ENCODE measurements around the gene NPDC1. TPM values are rescaled to one million over a fixed set of nuclear protein-coding genes. Genes with fewer than 3 reads are reported as not detected.
"Not testable (repeated sequence)": the region's sequence is repeated elsewhere in the genome, so short reads cannot be mapped to it uniquely, and the experiment has no call there.

The NPDC1 gene
- total RNA-seq, 1 donor from 2014 or later, result 124 TPM

DNA sequence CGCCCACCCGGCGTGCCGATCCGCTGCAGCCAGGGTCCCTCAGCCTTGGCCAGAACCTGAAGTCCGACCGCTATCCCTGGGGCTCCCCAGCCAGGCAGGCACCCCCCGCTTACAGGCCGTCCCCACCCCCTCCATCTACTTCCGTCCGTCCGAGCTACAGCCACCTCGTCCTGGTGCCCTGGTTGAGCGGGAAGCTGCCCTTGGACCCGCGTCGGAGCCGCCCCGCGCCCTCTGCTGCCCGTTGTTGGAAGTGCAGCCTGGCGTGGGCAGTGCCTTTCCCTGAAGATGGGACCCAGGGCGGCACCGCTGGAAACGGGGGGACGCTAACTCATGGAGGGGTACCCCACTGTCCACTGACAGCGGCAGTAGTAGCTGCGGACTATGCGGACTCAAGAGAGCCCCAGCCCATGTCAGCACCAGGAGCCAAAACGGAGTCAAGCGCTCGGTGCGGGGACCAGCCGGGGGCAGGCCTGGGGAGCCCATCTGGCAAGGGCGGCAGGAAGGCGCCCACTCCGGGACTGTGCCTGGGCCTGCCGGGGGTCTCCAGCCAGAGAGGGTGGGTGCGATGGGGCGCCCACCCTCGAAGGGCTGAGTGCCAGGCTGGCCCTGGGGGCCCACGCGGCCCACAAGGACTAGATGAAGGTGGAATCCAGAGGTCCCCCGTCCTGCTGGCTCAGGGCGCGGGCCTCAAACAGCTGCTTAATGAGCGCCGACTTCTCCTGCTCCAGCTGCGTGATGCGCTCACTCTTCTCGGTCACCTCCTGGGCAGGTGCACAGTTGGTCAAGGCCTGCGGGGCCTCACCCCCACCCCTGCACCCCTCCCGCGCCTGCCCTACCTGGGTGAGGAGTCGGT, 18.3 kb upstream of the NPDC1 start:
- H3K4me1 ChIP-seq, result peaks cover 7% of the 10 kb centered on the region
- H3K4me3 ChIP-seq, result no peak overlapping the region
- H3K36me3 ChIP-seq, result no peaks in the 10 kb centered on the region
- intact Hi-C loops (cut with DNase I), result no loop called here
- H3K27me3 ChIP-seq (ENCODE audit: low read depth), result peaks cover 8% of the 10 kb centered on the region
- DNase-seq, result peak; percentile 85
- no peaks in the 10 kb centered on the region for H3K9me3 ChIP-seq
- TF ChIP-seq, protein P1, sequence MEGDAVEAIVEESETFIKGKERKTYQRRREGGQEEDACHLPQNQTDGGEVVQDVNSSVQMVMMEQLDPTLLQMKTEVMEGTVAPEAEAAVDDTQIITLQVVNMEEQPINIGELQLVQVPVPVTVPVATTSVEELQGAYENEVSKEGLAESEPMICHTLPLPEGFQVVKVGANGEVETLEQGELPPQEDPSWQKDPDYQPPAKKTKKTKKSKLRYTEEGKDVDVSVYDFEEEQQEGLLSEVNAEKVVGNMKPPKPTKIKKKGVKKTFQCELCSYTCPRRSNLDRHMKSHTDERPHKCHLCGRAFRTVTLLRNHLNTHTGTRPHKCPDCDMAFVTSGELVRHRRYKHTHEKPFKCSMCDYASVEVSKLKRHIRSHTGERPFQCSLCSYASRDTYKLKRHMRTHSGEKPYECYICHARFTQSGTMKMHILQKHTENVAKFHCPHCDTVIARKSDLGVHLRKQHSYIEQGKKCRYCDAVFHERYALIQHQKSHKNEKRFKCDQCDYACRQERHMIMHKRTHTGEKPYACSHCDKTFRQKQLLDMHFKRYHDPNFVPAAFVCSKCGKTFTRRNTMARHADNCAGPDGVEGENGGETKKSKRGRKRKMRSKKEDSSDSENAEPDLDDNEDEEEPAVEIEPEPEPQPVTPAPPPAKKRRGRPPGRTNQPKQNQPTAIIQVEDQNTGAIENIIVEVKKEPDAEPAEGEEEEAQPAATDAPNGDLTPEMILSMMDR (IDR thresholded peaks at IDR 0.05), result peak; percentile 96
- peak; percentile 75 to 77 for ATAC-seq
- no peak overlapping the region for H3K27ac ChIP-seq

DNA sequence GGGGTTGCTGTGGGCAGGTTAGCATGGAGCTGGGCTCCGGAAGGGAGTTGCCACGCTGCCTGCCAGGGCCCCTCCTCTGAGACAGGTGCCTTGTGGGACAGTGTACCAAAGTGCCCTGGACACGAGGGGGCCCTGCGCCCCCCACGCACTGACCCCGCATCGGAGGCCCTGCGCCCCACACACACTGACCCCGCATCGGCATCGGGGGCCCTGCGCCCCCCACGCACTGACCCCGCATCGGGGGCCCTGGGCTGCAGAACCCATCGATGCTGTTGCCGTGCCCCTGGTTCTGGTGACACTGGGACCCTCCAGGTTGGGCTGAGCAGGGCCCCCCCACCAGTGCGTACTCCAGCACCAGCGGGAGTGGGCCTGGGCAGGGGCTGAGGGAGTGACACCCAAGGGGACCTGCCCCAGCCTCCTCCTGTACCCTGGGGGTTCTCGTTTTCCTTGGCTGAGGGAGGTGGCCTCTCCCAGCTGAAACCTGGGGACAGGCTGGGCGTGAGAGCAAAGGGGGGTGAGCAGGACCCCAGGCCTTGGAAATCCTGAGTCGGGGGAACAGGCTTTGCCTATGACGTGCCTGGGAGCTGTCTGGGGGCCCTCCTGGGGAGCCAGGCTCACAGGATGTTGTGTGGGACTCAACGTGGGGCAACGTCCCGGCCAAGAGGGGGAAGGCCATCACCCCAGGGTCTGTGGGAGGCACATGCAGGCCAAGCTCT, 17.5 kb upstream of the NPDC1 start:
- DNase-seq (no peak), ATAC-seq (no peak)
- H3K36me3 ChIP-seq, result no peaks in the 10 kb centered on the region
- TF ChIP-seq, protein P1 (IDR thresholded peaks at IDR 0.05), result no peak
- H3K4me3 ChIP-seq, result no peak overlapping the region
- H3K9me3 ChIP-seq, result no peaks in the 10 kb centered on the region
- intact Hi-C loops (cut with DNase I), result no loop called here
- H3K27me3 ChIP-seq (ENCODE audit: low read depth), result peaks cover under 1% of the 10 kb centered on the region
- peaks cover 7% of the 10 kb centered on the region for H3K4me1 ChIP-seq
- H3K27ac ChIP-seq, result no peak overlapping the region

DNA sequence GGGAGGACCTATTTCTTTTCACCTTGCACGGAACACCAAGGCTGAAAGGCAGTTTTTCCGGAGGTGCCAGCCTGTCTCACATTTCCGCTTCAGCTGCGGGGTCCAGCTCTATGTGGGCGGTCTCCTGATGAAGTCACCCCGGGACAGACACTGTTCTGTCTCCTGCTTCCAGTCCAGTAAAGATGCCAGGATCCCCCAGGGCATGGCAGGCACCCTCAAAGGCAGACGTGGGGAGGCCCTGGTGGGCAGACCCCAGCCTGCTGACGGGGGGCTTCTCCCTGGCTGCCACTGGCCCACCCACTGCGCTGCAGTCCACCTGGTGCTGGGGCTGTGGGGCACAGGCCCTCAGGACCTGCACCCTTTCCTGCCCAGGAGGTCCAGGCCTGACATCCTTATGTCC, 16.8 kb upstream of the NPDC1 start:
- H3K4me1 ChIP-seq; intact Hi-C loops (cut with DNase I); H3K27me3 ChIP-seq (ENCODE audit: low read depth); H3K27ac ChIP-seq; H3K9me3 ChIP-seq; H3K36me3 ChIP-seq; H3K4me3 ChIP-seq; DNase-seq; ATAC-seq: not testable (repeated sequence)

DNA sequence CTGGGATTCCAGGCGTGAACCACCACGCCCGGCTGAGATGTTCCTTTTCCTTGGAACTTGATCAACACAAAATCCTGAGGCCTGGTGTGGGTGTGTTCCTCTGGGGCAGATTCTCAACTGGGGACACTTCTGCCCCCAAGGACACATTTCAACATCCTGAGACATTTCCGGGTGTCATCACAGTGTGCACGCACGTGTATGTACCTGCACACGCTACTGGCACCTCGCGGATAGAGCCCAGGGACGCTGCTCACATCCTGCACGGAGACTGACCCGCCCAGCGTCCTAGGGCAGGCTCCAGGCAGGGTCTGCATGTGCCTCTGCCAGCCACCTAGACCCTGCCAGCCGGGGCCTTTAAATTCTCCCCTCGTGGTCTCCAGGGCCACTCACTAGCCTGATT, 16.4 kb upstream of the NPDC1 start:
- Histone ChIP-seq H3K4me3 (no peak overlapping the region), H3K27me3 (ENCODE audit: low read depth) (no peaks in the 10 kb centered on the region), H3K36me3 (no peaks in the 10 kb centered on the region), H3K27ac (no peak overlapping the region), H3K9me3 (no peaks in the 10 kb centered on the region), H3K4me1 (peaks cover 7% of the 10 kb centered on the region)
- DNase-seq, result no peak
- no peak for ATAC-seq
- TF ChIP-seq, protein P1 (IDR thresholded peaks at IDR 0.05), result no peak
- intact Hi-C loops (cut with DNase I), result no loop called here

DNA sequence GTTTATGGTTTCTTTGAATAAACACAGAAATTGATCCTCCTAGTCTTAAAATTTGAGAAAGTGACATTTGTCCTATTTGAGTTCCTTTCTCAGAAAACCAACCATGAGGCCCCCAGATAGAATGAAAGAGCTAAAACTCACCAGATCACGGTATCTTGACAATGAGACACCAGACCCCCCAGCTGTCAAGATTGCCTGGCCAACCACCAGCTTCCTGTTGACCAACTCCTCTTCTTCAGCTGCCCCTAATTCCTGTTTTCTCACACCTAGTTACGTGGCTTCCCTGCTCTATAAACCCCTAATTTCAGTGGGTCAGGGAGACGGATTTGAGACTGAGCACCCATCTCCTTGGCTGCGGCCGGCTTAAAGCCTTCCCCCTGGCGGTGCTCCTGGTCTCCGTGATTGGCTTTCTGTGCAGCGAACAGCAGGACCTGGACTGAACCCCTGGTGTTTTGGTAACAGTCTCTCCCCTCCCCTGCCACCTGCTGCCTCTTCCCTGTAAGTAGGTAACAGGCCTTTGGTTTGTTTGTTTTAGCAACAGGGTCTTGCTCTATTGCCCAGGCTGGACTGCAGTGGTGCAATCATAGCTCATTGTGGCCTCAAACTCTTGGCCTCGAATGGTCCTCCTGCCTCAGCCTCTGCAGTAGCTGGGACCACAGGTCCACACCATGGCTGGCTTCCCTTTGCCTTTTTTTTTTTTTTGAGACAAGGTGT, 12.7 kb upstream of the NPDC1 start:
- TF ChIP-seq, protein P1 (IDR thresholded peaks at IDR 0.05), result no peak
- H3K4me3 ChIP-seq, result no peak overlapping the region
- H3K9me3 ChIP-seq, result no peaks in the 10 kb centered on the region
- peaks cover 22% of the 10 kb centered on the region for H3K4me1 ChIP-seq
- ATAC-seq (no peak), DNase-seq (no peak)
- no peaks in the 10 kb centered on the region for H3K36me3 ChIP-seq
- intact Hi-C loops (cut with DNase I), result no loop called here
- H3K27me3 ChIP-seq (ENCODE audit: low read depth), result peaks cover 13% of the 10 kb centered on the region
- no peak overlapping the region for H3K27ac ChIP-seq
